BE2C (cell line): ENCODE measurements around the gene PSME1.

Experiments
- DNase-seq: peaks from one replicate; pipeline ENCODE4 v3.0.0-alpha.2; 2020
- H3K27me3 ChIP-seq: fragments of 250-450 bp; sonication (Bioruptor Pico); 2 replicates; pipeline ENCODE4 v1.5.1; 2020; ENCODE audit warnings: mild to moderate bottlenecking
- H3K36me3 ChIP-seq: fragments of 250-450 bp; sonication (Bioruptor Pico); 2 replicates; pipeline ENCODE4 v1.5.1; 2020; ENCODE audit warnings: mild to moderate bottlenecking
- H3K4me1 ChIP-seq: fragments of 250-450 bp; sonication (Bioruptor Pico); 2 replicates; pipeline ENCODE4 v1.5.1; 2020
- H3K4me3 ChIP-seq: 2 replicates; pipeline ENCODE4 v1.5.1; 2011; ENCODE audit warnings: low read depth, low read length
- H3K9me3 ChIP-seq: fragments of 250-450 bp; sonication (Bioruptor Pico); 2 replicates; pipeline ENCODE4 v1.5.1; 2020
- TF ChIP-seq, protein P1 (sequence below): IDR thresholded peaks from 2 replicates; pipeline ENCODE4 v1.5.1; 2012; ENCODE audit warnings: mild to moderate bottlenecking, low read depth, low read length

Gene PSME1

GRCh38 chr14:24110523-24110922, 25.5 kb upstream of the PSME1 start:
- DNase-seq: no peak
- no peaks in the 10 kb centered on the region for H3K27me3 ChIP-seq
- TF ChIP-seq, protein P1, sequence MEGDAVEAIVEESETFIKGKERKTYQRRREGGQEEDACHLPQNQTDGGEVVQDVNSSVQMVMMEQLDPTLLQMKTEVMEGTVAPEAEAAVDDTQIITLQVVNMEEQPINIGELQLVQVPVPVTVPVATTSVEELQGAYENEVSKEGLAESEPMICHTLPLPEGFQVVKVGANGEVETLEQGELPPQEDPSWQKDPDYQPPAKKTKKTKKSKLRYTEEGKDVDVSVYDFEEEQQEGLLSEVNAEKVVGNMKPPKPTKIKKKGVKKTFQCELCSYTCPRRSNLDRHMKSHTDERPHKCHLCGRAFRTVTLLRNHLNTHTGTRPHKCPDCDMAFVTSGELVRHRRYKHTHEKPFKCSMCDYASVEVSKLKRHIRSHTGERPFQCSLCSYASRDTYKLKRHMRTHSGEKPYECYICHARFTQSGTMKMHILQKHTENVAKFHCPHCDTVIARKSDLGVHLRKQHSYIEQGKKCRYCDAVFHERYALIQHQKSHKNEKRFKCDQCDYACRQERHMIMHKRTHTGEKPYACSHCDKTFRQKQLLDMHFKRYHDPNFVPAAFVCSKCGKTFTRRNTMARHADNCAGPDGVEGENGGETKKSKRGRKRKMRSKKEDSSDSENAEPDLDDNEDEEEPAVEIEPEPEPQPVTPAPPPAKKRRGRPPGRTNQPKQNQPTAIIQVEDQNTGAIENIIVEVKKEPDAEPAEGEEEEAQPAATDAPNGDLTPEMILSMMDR: no peak
- H3K9me3 ChIP-seq: no peaks in the 10 kb centered on the region
- H3K4me3 ChIP-seq: no peak overlapping the region
- H3K36me3 ChIP-seq: no peaks in the 10 kb centered on the region
- no peaks in the 10 kb centered on the region; the same call in 1 of the 2 replicates for H3K4me1 ChIP-seq

DNA sequence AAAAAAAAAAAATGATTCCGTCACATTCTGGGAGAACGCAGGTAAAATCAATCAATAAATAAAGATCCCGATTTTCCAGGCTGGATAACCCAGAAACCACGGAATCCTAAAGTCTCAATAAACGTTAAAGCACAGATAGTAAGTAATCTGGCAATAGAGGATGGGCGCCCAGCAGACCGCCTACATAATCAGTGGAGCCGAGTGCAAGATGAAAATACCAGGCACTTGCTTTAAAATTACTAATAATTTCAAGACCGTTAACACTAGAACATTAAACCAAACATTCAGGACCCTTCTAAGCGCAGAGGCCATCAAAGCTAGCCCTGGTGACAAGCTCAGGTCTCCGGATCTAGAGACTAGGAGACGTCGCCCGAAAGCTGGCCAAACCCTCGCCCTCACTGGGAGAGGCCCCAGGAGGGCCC, 22.6 kb upstream of the PSME1 start:
- H3K4me1 ChIP-seq: no peaks in the 10 kb centered on the region; the same call in 1 of the 2 replicates
- H3K27me3 ChIP-seq: no peaks in the 10 kb centered on the region

GRCh38 chr14:24113801-24114531, 22.0 kb upstream of the PSME1 start:
- no peaks in the 10 kb centered on the region; the same call in 1 of the 2 replicates for H3K4me1 ChIP-seq
- TF ChIP-seq, protein P1: no peak
- H3K4me3 ChIP-seq: peak overlapping the region; percentile 84
- no peaks in the 10 kb centered on the region for H3K27me3 ChIP-seq
- peak; percentile 85 for DNase-seq
- H3K9me3 ChIP-seq: no peaks in the 10 kb centered on the region
- H3K36me3 ChIP-seq: no peaks in the 10 kb centered on the region

More for the DNA sequence above, 22.6 kb upstream of the PSME1 start:
- Histone ChIP-seq H3K9me3 (no peaks in the 10 kb centered on the region), H3K36me3 (no peaks in the 10 kb centered on the region), H3K4me3 (peak overlapping the region; percentile 84)
- DNase-seq: no peak
- TF ChIP-seq, protein P1: no peak

DNA sequence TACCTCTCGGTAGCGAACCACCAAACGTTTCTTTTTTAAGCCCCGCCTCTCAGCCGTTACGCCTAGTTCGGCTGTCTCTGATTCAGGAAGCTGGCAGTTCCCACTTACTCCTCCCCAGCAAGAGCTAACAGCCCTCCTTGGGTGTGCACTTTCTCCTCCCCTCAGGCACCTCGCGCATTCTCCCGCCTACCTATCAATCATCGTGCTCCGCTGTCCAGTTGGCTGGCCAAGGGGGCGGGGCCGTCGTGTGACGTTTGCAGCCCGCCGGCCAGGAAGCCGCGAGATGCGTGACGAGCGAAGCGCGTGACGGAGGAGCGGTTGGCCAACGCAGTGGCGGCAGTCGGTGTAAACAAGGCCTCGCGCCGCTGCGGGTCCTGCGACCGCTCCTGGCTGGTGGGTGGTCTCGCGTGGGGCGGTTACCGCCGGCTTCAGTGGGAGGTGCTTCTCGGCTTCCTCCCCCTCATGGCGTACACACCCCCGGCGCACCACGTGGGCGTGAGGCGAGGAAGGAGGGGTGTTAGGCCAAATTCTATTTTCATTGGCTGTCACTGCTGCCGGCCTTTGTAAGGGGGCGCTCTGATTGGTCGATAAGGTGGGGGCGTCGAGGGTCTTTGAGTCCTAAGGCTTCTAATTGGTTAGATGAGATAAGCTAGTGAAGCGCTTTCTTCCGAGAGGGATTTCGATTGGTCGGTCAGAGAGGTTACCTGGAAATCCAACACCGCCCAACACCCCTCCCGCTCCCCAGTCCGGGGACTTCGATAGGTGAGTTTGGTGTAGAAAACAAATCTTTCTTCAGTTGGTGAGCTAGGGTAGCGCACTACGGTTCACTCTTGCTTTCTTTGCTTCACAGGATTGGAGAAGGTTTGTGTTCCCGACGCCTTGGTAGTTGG, 21.2 kb upstream of the PSME1 start, which contains the start of the genes DCAF11 and NRL:
Gene DCAF11 (plus strand): TSS at position 246 of the 890 bp plus-strand sequence. CDS start 818 bp downstream, outside the sequence.
Gene NRL (minus strand): TSS at position 418 of the 890 bp plus-strand sequence. CDS start 32,101 bp downstream, outside the sequence.
- Histone ChIP-seq H3K9me3 (no peaks in the 10 kb centered on the region), H3K27me3 (no peaks in the 10 kb centered on the region), H3K4me3 (peak within 1 kb of the TSS; percentile 84), H3K4me1 (no peaks in the 10 kb centered on the region; the same call in 1 of the 2 replicates), H3K36me3 (peaks cover 6% of the 10 kb centered on the region)
- peak; percentile 99 for DNase-seq
- TF ChIP-seq, protein P1: no peak

DNA sequence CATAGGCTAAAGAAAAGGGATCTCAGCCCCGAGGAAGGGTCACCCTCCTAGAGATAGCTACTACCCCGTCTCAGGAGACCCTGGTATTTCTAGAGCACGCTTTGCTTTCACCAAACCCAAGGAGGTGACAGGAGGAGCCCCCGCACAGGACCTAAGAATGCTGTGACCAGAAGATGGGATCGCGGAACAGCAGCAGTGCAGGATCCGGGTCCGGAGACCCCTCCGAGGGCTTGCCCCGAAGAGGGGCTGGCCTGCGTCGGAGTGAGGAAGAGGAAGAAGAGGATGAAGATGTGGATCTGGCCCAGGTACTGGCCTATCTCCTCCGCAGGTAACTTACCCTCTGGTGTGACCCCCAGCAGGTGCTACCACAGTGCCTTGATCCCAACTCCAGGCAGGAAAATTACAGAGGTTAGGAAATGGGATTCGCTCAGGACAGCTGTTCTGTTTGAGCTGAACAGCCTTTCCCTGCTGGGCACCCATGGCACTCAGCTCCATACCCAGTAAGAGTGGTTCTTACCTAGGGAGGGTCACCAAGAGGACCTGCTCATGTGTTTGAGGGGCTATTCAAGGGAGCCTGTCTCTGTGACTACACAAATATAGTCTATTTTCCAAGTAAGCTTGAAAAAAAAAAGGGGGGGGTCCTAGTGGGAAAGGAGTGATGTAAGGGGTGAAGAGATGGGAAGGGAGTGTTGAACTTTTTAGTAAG, 20.4 kb upstream of the PSME1 start:
- peaks cover 6% of the 10 kb centered on the region for H3K36me3 ChIP-seq
- H3K9me3 ChIP-seq: no peaks in the 10 kb centered on the region
- no peak for DNase-seq
- H3K4me1 ChIP-seq: no peaks in the 10 kb centered on the region; the same call in 1 of the 2 replicates
- no peaks in the 10 kb centered on the region for H3K27me3 ChIP-seq
- H3K4me3 ChIP-seq: peak overlapping the region; percentile 84
- TF ChIP-seq, protein P1: no peak
